Measurements from ENCODE around the gene ANKS1B.

DNA sequence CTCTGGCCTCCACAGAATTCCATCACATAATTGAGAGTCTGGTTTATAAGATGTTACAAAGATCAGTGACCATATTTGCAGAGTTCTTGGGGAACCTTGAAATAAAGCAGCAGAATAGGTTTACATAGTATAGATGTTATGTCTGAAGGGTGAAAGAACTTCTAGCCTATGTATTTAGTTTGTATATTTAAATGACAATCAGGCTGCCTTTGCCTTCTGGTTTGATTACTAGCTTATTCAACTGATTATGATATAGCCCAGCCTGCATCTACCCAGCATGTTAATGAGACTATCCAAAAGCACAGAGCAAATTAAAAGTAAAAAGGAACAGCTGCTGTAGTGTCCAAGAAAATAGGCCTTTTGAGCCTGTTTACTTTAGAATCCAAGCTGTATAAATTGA lies 1254.3 kb downstream of the ANKS1B start:
- TF ChIP-seq RFX5 (IDR thresholded peaks at IDR 0.05; ENCODE audit: low read depth, low read length) = no peak
- TF ChIP-seq POLR2A (IDR thresholded peaks at IDR 0.05; ENCODE audit: low read depth, low read length) = no peak
- TF ChIP-seq, protein P1, sequence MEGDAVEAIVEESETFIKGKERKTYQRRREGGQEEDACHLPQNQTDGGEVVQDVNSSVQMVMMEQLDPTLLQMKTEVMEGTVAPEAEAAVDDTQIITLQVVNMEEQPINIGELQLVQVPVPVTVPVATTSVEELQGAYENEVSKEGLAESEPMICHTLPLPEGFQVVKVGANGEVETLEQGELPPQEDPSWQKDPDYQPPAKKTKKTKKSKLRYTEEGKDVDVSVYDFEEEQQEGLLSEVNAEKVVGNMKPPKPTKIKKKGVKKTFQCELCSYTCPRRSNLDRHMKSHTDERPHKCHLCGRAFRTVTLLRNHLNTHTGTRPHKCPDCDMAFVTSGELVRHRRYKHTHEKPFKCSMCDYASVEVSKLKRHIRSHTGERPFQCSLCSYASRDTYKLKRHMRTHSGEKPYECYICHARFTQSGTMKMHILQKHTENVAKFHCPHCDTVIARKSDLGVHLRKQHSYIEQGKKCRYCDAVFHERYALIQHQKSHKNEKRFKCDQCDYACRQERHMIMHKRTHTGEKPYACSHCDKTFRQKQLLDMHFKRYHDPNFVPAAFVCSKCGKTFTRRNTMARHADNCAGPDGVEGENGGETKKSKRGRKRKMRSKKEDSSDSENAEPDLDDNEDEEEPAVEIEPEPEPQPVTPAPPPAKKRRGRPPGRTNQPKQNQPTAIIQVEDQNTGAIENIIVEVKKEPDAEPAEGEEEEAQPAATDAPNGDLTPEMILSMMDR (conservative IDR thresholded peaks at IDR 0.05; ENCODE audit: low read depth, low read length) = no peak
- no peak for TF ChIP-seq MAFK (IDR thresholded peaks at IDR 0.05; ENCODE audit: low read depth, low read length)
- TF ChIP-seq, protein P2, sequence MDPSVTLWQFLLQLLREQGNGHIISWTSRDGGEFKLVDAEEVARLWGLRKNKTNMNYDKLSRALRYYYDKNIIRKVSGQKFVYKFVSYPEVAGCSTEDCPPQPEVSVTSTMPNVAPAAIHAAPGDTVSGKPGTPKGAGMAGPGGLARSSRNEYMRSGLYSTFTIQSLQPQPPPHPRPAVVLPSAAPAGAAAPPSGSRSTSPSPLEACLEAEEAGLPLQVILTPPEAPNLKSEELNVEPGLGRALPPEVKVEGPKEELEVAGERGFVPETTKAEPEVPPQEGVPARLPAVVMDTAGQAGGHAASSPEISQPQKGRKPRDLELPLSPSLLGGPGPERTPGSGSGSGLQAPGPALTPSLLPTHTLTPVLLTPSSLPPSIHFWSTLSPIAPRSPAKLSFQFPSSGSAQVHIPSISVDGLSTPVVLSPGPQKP (IDR thresholded peaks at IDR 0.05; ENCODE audit: borderline replicate concordance, low read depth, low read length) = no peak
- no peak for TF ChIP-seq RAD21 (IDR thresholded peaks at IDR 0.05; ENCODE audit: low read length)
- TF ChIP-seq BHLHE40 (IDR thresholded peaks at IDR 0.05; ENCODE audit: low read depth, low read length) = no peak
- TF ChIP-seq MAZ (IDR thresholded peaks at IDR 0.05; ENCODE audit: borderline replicate concordance, low read depth, low read length) = no peak
- TF ChIP-seq, protein P3, sequence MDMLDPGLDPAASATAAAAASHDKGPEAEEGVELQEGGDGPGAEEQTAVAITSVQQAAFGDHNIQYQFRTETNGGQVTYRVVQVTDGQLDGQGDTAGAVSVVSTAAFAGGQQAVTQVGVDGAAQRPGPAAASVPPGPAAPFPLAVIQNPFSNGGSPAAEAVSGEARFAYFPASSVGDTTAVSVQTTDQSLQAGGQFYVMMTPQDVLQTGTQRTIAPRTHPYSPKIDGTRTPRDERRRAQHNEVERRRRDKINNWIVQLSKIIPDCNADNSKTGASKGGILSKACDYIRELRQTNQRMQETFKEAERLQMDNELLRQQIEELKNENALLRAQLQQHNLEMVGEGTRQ (IDR thresholded peaks at IDR 0.05; ENCODE audit: low read depth, low read length) = no peak
- TF ChIP-seq FOS (IDR thresholded peaks at IDR 0.05; ENCODE audit: low read depth, low read length) = no peak

All from IMR-90 (cell line).